ENCODE data around the gene RFC5. TPM values are rescaled to one million over a fixed set of nuclear protein-coding genes. Genes with fewer than 3 reads are reported as not detected.

The RFC5 gene
- total and polyA plus RNA-seq, 4 donors, result 5.4 to 26.4 (median 6.7) TPM

DNA sequence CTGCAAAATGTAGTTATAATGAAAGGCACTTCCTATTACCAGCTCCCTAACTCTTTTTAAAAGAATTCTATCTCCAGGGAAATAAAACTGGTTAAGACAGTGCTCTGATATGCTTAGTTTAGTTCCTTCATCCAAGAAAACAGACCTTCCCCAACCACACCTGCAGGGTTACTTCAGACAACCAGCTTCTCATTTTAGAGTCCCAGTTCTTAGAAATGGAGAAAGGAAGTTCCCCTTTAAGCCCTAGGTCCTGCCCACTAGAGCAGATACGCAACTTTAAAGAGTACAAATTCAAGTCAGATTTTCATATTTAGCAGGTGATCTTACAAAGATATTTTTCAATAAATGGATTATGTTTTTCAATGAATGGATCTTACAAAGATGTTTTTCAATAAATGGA is 48.9 kb downstream of the RFC5 start:
- Histone ChIP-seq H3K4me3 (ENCODE audit: low read depth in 1 of 3, low read length in 3 of 3) (no peak overlapping the region), H3K9me3 (ENCODE audit: control insufficient read depth in 4 of 4, low read length in 3 of 4) (no peaks in the 10 kb centered on the region), H3K27me3 (ENCODE audit: control insufficient read depth in 4 of 4, insufficient read depth in 4 of 4, low read length in 3 of 4) (no peaks in the 10 kb centered on the region), H3K4me1 (ENCODE audit: control insufficient read depth in 4 of 4, insufficient read depth in 4 of 4, low read length in 3 of 4) (peaks cover 5 to 23% (median 11%) of the 10 kb centered on the region in 4 donors), H3K27ac (ENCODE audit: low read depth in 1 of 2, low read length in 2 of 2) (no peak overlapping the region), H3K9ac (ENCODE audit: low read depth in 1 of 2, low read length in 2 of 2) (no peak overlapping the region), H3K36me3 (ENCODE audit: control insufficient read depth in 4 of 4, insufficient read depth in 3 of 4, low read depth in 1 of 4, low read length in 3 of 4) (no peaks in the 10 kb centered on the region)
- TF ChIP-seq, protein P1, sequence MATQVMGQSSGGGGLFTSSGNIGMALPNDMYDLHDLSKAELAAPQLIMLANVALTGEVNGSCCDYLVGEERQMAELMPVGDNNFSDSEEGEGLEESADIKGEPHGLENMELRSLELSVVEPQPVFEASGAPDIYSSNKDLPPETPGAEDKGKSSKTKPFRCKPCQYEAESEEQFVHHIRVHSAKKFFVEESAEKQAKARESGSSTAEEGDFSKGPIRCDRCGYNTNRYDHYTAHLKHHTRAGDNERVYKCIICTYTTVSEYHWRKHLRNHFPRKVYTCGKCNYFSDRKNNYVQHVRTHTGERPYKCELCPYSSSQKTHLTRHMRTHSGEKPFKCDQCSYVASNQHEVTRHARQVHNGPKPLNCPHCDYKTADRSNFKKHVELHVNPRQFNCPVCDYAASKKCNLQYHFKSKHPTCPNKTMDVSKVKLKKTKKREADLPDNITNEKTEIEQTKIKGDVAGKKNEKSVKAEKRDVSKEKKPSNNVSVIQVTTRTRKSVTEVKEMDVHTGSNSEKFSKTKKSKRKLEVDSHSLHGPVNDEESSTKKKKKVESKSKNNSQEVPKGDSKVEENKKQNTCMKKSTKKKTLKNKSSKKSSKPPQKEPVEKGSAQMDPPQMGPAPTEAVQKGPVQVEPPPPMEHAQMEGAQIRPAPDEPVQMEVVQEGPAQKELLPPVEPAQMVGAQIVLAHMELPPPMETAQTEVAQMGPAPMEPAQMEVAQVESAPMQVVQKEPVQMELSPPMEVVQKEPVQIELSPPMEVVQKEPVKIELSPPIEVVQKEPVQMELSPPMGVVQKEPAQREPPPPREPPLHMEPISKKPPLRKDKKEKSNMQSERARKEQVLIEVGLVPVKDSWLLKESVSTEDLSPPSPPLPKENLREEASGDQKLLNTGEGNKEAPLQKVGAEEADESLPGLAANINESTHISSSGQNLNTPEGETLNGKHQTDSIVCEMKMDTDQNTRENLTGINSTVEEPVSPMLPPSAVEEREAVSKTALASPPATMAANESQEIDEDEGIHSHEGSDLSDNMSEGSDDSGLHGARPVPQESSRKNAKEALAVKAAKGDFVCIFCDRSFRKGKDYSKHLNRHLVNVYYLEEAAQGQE (IDR thresholded peaks at IDR 0.05), result no peak
- TF ChIP-seq TAF1 (conservative IDR thresholded peaks at IDR 0.05), result no peak
- TF ChIP-seq, protein P2, sequence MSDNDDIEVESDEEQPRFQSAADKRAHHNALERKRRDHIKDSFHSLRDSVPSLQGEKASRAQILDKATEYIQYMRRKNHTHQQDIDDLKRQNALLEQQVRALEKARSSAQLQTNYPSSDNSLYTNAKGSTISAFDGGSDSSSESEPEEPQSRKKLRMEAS (IDR thresholded peaks at IDR 0.05), result no peak
- TF ChIP-seq, protein P3, sequence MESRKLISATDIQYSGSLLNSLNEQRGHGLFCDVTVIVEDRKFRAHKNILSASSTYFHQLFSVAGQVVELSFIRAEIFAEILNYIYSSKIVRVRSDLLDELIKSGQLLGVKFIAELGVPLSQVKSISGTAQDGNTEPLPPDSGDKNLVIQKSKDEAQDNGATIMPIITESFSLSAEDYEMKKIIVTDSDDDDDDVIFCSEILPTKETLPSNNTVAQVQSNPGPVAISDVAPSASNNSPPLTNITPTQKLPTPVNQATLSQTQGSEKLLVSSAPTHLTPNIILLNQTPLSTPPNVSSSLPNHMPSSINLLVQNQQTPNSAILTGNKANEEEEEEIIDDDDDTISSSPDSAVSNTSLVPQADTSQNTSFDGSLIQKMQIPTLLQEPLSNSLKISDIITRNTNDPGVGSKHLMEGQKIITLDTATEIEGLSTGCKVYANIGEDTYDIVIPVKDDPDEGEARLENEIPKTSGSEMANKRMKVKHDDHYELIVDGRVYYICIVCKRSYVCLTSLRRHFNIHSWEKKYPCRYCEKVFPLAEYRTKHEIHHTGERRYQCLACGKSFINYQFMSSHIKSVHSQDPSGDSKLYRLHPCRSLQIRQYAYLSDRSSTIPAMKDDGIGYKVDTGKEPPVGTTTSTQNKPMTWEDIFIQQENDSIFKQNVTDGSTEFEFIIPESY (IDR thresholded peaks at IDR 0.05), result no peak
- no peak for TF ChIP-seq SP1 (IDR thresholded peaks at IDR 0.05)
- no peak for TF ChIP-seq RXRA (IDR thresholded peaks at IDR 0.05)
- TF ChIP-seq NR2F2 (IDR thresholded peaks at IDR 0.05), result no peak
- TF ChIP-seq GABPA (IDR thresholded peaks at IDR 0.05 in 1 of 2, conservative IDR thresholded peaks at IDR 0.05 in 1 of 2), result no peak
- WGBS, result 76% methylated on average over 1 of the region's 1 CpG
- DNase-seq (ENCODE audit: low spot score), result no peak

DNA sequence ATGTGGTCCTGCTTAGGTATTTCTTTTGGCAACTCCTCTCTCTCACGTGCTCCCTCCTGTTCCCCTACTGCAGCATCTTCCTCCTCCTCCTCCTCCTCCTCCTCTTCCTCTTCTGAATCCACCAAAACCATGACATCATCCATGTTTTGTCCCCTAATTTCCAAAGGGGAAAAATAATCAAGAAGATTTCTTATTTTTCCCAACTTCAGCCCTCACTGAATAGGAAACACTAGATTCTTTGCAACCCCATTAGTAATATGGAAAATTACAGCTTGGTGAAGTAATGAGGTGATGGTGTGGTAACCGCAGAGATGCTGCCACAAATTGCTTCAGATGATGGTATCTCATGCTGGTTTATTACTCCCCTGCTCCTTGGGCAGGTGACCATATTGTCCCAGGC is 51.9 kb downstream of the RFC5 start:
- no peak for DNase-seq (ENCODE audit: low spot score)
- WGBS, result 85% methylated on average over 2 of the region's 2 CpGs
- Histone ChIP-seq H3K4me1 (ENCODE audit: control insufficient read depth in 4 of 4, insufficient read depth in 4 of 4, low read length in 3 of 4) (peaks cover 4 to 10% (median 5%) of the 10 kb centered on the region in 4 donors), H3K9ac (ENCODE audit: low read depth in 1 of 2, low read length in 2 of 2) (no peak overlapping the region), H3K27ac (ENCODE audit: low read depth in 1 of 2, low read length in 2 of 2) (no peak overlapping the region), H3K9me3 (ENCODE audit: control insufficient read depth in 4 of 4, low read length in 3 of 4) (no peaks in the 10 kb centered on the region), H3K27me3 (ENCODE audit: control insufficient read depth in 4 of 4, insufficient read depth in 4 of 4, low read length in 3 of 4) (no peaks in the 10 kb centered on the region), H3K36me3 (ENCODE audit: control insufficient read depth in 4 of 4, insufficient read depth in 3 of 4, low read depth in 1 of 4, low read length in 3 of 4) (peaks cover 0 to 2% (median under 1%) of the 10 kb centered on the region in 4 donors), H3K4me3 (ENCODE audit: low read depth in 1 of 3, low read length in 3 of 3) (no peak overlapping the region)
- no peak for TF ChIP-seq JUND (IDR thresholded peaks at IDR 0.05)
- TF ChIP-seq, protein P4, sequence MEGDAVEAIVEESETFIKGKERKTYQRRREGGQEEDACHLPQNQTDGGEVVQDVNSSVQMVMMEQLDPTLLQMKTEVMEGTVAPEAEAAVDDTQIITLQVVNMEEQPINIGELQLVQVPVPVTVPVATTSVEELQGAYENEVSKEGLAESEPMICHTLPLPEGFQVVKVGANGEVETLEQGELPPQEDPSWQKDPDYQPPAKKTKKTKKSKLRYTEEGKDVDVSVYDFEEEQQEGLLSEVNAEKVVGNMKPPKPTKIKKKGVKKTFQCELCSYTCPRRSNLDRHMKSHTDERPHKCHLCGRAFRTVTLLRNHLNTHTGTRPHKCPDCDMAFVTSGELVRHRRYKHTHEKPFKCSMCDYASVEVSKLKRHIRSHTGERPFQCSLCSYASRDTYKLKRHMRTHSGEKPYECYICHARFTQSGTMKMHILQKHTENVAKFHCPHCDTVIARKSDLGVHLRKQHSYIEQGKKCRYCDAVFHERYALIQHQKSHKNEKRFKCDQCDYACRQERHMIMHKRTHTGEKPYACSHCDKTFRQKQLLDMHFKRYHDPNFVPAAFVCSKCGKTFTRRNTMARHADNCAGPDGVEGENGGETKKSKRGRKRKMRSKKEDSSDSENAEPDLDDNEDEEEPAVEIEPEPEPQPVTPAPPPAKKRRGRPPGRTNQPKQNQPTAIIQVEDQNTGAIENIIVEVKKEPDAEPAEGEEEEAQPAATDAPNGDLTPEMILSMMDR (IDR thresholded peaks at IDR 0.05; ENCODE audit: low read depth, low read length, missing input control), result no peak
- no peak for TF ChIP-seq TAF1 (conservative IDR thresholded peaks at IDR 0.05)
- no peak for TF ChIP-seq NR2F2 (IDR thresholded peaks at IDR 0.05)
- TF ChIP-seq FOXA2 (IDR thresholded peaks at IDR 0.05), result no peak
- no peak for TF ChIP-seq YY1 (IDR thresholded peaks at IDR 0.05)
- TF ChIP-seq, protein P3 (IDR thresholded peaks at IDR 0.05), result no peak
- TF ChIP-seq SP1 (IDR thresholded peaks at IDR 0.05), result no peak
- no peak for TF ChIP-seq RAD21 (IDR thresholded peaks at IDR 0.05)
- TF ChIP-seq GABPA (IDR thresholded peaks at IDR 0.05 in 1 of 2, conservative IDR thresholded peaks at IDR 0.05 in 1 of 2), result no peak
- TF ChIP-seq, protein P2 (IDR thresholded peaks at IDR 0.05), result no peak
- no peak for TF ChIP-seq RXRA (IDR thresholded peaks at IDR 0.05)
- TF ChIP-seq HNF4G (IDR thresholded peaks at IDR 0.05), result no peak
- TF ChIP-seq, protein P1 (IDR thresholded peaks at IDR 0.05), result no peak
- TF ChIP-seq EGR1 (IDR thresholded peaks at IDR 0.05; ENCODE audit: low read depth in 2 of 2), result no peak
- no peak for TF ChIP-seq HNF4A (conservative IDR thresholded peaks at IDR 0.05)
- TF ChIP-seq, protein P5, sequence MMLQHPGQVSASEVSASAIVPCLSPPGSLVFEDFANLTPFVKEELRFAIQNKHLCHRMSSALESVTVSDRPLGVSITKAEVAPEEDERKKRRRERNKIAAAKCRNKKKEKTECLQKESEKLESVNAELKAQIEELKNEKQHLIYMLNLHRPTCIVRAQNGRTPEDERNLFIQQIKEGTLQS (IDR thresholded peaks at IDR 0.05), result no peak
- TF ChIP-seq FOXA1 (IDR thresholded peaks at IDR 0.05), result no peak
